Peyer's patch (tissue), 4 donors: ENCODE results near the gene SMIM12.

Experiments
- POLR2A ChIP-seq, 2 donors: fragments of 450-650 bp; IDR thresholded peaks; one replicate each; pipeline ENCODE4 v1.5.1; 2017; ENCODE audit warnings: antibody characterized with exemption in 2 of 2, mild to moderate bottlenecking in 2 of 2, moderate library complexity in 2 of 2
- TF ChIP-seq, protein P1 (sequence below), 6 experiments: fragments of 450-650 bp in 4 of 6; fragments of 200-600 bp in 2 of 6; sonication (generic) in 1 of 6; IDR thresholded peaks; one replicate each; pipeline ENCODE4 v1.5.1; 2017 to 2019; ENCODE audit warnings: antibody characterized with exemption in 6 of 6, mild to moderate bottlenecking in 3 of 6, moderate library complexity in 1 of 6

DNA sequence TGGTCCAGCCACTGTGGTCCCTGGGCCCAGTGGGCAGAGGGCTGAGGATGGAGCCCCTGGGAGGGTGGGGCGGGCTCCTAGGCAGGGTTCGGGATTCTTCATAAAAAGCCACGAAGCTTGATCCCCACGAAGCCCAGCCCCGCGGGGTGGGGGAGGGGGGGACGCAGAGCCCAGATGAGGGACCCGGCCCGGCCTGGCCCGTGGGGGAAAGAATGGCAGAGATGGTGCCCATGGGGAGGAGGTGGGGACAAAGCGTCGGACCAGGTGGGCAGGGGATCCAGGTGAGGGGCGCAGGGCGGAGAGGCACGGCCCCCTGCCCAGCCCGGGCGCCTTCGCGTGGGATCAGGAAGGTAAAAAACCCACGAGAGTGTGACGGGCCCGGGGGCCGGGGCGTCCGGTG, 6.0 kb upstream of the SMIM12 start:
- TF ChIP-seq, protein P1, sequence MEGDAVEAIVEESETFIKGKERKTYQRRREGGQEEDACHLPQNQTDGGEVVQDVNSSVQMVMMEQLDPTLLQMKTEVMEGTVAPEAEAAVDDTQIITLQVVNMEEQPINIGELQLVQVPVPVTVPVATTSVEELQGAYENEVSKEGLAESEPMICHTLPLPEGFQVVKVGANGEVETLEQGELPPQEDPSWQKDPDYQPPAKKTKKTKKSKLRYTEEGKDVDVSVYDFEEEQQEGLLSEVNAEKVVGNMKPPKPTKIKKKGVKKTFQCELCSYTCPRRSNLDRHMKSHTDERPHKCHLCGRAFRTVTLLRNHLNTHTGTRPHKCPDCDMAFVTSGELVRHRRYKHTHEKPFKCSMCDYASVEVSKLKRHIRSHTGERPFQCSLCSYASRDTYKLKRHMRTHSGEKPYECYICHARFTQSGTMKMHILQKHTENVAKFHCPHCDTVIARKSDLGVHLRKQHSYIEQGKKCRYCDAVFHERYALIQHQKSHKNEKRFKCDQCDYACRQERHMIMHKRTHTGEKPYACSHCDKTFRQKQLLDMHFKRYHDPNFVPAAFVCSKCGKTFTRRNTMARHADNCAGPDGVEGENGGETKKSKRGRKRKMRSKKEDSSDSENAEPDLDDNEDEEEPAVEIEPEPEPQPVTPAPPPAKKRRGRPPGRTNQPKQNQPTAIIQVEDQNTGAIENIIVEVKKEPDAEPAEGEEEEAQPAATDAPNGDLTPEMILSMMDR (IDR thresholded peaks at IDR 0.05) = no peak
- TF ChIP-seq POLR2A (IDR thresholded peaks at IDR 0.05) = no peak
